GM19468 (cell line): ENCODE measurements around the gene RBMS3.

Source experiments
- ATAC-seq: cut with Tn5 transposase; IDR thresholded peaks from one replicate; pipeline ENCODE4 v1.9.1; 2021; ENCODE audit warnings: mild to moderate bottlenecking, moderate library complexity, moderate number of reproducible peaks; ENCODE audit not compliant: unreplicated experiment; ENCODE audit errors: extremely low read depth

The RBMS3 gene

DNA sequence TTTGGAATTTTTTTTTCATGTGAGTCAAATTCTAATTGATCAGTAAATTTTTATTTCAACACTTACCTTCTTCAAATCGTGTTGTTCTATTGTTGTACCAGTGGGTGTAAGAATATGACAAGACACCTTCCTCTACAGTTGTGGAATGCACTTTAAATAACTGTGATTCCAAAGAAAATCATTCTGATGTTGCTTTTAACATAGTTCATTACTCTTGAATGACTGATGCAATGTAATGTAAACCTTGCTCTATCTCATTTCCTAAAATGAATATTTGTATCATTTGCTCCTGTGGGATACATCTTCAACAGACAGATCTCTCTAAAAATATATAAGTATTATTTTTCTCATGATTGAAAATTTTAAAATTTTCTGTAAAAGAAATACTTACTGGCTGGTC, 313.4 kb downstream of the RBMS3 start:
- ATAC-seq = no peak

DNA sequence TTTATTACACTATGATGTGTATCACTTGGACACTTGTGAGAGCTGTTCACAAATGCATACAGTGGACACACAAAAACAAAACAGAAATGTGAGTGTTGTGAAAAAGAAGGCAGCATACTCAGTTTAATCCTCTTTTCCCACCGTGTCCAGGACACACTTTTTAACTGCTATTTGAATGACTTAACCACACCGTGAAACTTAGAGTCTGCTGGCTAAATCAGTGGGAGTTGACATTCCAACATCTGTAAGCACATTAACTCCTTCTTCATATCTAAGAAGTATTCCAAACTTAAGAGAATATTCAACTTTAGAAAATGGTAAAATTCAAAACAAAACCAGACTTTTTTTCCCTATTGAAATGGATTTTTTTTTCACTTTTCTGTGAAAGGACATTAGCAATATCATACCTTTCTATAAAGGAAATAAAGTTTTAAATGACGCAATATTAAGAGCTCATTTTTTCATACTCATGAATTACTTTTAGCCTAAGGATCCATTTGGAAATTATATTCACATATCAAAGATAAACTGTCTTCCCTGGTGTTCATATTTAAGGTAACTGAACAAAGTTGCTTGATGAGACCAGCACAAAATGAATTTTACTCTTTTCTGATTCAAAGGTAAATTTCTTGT, 316.6 kb downstream of the RBMS3 start:
- ATAC-seq = no peak

GRCh38 chr3:29601861-29602585, 321.2 kb downstream of the RBMS3 start:
- ATAC-seq = no peak

DNA sequence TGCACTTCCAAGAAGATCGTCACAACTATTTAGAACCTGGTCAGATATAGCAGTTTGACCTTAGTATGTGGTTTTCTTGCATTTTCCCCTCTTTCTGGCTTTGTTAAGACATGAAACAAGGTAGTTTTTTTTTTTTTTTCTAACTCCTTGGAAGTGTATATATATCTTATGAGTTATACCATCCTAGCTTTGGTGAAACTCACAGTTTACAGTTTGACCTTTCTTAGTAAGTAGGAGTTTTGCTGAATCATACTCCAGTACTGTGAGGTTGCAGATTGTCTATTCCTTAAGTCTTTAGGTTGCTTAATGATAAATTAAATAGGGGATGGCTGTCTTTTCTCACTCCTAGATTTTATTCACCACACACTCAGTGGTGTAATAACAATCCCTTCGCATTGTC, 325.0 kb downstream of the RBMS3 start:
- no peak for ATAC-seq

DNA sequence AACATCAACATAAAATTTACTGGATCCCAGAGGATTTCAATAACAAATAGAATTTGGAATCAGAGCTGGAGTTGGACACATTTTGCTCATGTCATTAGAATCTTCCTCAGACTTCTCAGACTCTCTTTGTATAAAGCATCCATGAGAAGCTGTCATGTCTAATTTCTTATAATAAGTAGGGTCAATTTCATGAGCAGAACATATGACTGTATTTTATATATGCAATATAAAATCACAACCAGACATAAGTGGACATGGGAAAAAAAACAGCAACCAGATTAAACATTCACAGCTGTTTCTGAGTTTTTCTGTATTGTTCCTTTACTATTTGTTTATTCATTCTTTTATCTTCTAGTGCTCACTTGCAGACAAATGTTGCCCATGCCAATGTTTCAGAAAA, 325.5 kb downstream of the RBMS3 start:
- ATAC-seq = no peak

- ATAC-seq = no peak
Measured at GRCh38 chr3:29608414-29609327, 327.8 kb downstream of the RBMS3 start.

DNA sequence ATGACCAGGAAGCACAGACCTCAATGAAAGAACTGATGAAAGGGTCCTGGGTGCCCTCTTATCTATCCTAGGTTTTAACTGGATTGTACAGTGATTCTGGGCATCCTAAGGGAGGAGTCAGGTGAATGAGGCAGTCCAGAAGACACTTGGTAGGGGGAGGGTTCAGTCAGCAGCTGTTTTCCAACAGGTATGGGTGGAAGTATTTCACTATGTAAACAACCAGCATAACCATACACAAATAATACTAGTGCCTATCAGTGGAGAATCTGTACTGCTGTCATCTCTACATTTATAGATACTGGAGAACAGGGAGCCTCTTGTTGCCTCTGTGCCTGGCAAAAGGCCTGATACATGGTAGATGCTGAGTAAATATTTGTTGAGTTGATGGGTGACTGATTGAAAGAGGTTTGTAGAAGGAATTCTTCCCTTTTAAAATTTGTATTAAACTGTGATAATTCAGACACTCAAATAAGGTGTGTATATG, 328.5 kb downstream of the RBMS3 start:
- ATAC-seq = no peak

GRCh38 chr3:29610781-29611180, 329.9 kb downstream of the RBMS3 start:
- ATAC-seq = no peak

GRCh38 chr3:29611252-29611651, 330.4 kb downstream of the RBMS3 start:
- no peak for ATAC-seq

DNA sequence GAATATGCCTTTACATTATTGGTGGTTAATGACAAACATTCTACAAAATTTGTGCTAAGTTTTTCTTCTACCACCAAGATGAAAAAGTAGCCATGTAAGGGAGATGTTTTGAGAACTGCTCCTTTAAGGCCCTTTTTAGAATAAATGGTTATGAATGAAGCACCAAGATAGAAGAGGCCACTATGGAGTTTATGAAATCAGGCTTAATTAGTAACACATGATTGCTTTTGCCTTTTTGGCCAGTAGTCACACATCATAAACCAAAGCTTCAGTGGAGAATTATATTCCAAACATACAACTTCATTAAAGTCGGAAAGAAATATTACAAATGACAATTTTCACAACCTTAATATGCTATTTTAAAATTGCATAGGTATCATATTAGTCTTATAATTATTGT, 331.7 kb downstream of the RBMS3 start:
- no peak for ATAC-seq

DNA sequence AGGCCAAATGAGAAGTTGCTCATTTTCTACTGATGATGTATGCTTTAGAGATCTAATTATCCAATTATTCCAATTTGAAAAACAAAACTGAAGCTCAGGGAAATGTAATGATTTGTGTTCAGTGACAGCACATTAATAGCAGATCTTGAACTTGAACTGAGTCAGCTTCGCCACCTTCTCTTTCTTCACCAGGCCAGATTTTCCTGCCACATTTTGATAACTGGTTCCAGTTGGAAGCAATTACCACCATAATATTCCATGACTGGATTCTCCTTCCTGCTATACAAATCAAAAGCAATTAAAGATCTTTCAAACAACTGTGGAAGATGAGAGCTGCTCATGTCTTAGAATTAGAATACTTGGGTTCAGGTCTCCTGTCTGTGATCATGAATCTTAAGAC, 334.1 kb downstream of the RBMS3 start:
- no peak for ATAC-seq

DNA sequence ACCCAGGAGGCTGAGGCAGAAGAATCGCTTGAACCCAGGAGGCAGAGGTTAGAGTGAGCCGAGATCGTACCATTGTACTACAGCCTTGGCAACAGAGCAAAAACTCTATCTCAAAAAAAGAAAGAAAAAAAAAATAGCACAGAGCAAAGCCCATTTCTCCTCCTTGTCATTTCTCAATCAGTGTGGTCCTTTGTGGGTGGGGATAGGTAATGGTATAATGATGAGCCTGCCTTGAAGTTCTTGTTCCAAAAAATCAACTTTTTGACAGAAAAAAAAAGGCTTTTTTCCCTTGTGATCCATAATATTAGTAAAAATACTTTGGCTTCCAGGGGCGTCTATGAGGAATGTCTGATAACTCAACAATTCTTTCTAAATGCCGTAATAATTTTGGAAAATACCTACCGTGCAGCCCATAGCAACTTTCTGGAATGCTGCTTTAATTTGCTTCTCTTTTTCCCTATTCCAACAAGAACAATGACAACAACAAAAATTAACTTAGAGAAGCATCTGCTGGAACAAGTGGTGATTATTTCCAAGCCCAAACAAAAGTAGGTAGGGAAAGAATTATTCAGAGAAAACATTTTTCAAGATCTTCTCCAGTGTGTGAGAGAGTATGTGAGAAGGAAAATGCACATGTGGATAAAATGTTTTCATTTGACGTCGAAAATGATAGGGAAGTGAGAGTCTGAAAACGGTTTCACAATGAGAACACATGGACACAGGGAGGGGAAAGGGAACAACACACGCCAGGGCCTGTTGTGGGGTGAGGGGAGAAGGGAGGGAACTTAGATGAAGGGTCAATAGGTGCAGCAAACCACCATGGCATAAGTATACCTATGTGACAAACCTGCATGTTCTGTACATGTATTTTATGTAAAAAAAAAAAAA, 337.8 kb downstream of the RBMS3 start:
- ATAC-seq = no peak

DNA sequence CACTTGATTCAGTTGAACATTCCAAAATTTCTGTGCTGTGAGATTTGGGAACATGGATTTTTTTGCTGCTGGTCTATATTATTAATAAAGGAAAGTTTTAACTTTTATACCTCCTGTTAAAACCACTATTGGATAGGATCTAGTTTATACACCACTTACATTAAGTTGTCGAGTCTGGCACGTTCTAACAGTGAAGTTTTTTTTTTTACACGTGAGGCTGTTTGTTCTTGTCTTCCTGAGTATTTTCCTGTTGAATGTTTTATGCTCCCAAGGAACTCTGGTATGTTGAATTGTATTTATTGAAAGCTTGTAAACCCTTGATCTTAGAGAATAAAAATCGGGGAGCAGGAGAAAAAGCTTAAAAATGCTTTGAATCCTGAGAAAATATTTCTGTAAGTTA, 338.8 kb downstream of the RBMS3 start:
- ATAC-seq = no peak

DNA sequence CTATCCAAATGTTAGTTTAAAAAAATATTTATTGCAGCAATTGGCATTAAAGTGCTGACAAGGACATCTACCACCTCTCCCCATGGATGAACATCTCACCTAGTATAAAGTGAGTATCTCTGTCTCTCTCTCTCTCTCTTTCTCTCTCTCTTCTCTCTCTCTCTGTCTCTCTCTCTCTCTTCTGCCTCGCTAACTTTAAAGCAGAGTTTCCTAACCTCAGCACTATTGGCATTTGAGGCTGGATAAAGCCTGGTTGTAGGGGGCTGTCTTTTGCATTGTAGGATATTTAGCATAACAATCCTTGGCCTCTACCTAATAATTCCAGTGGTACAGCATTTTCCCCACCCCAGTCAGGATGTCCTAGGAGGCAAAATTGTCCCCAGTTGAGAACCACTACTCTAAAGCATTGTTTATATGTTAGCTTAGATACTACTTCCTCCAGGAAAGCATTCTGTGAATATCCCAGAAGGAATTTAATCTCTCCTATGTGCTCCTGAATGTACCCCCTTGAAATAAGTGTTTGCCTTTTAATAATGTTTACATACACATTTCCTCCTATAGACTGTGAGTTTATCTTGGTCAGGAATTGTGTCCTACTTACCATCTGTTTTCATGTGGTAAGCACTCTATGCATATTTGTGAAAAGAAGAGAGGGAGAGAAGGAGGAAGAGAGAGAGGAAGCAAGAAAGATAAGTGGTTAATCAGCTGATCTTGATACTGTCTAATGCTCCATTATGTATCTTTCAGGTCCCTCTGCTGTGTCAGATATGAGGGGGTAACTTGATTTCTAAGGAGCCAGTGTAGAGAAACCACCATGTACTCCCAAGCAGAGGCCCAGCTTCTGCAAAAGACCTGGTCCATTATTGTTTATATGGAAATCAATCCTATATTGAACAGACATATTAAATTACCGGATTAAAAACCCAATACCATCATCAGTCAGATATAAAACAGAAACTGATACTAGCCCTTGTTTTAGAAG, 346.6 kb downstream of the RBMS3 start:
- ATAC-seq = no peak

- no peak for ATAC-seq
Measured at GRCh38 chr3:29628795-29629194, 347.9 kb downstream of the RBMS3 start.

- ATAC-seq = no peak
Measured at GRCh38 chr3:29635888-29636287, 355.0 kb downstream of the RBMS3 start.

- ATAC-seq = peak; percentile 51
Measured at GRCh38 chr3:29637068-29637467, 356.2 kb downstream of the RBMS3 start.

GRCh38 chr3:29639578-29640290, 358.9 kb downstream of the RBMS3 start:
- no peak for ATAC-seq
